Measurements from ENCODE around the gene NPAS3.
A peak's percentile ranks its signal among the peaks of the same experiment; 100 is the strongest.

The NPAS3 gene

DNA sequence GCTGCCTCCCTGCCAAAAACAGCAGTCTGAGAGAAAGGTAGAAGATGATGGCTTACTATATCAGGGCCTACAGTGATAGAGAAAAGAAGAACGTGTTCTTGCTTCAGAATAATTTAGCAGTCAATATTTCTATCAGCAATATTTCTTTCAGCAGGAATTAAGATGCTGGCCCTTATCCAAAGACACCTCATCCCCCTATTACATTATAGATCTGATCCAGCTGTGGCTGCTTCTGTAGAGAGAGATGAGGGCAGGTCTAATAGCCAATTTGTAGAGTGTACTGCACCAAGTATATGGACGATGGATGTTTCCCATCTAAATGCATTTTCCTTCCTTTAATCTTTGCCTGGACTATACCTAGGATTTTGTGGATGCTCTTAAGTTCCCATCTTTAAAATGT, 451.7 kb downstream of the NPAS3 start:
- no peak for ATAC-seq

DNA sequence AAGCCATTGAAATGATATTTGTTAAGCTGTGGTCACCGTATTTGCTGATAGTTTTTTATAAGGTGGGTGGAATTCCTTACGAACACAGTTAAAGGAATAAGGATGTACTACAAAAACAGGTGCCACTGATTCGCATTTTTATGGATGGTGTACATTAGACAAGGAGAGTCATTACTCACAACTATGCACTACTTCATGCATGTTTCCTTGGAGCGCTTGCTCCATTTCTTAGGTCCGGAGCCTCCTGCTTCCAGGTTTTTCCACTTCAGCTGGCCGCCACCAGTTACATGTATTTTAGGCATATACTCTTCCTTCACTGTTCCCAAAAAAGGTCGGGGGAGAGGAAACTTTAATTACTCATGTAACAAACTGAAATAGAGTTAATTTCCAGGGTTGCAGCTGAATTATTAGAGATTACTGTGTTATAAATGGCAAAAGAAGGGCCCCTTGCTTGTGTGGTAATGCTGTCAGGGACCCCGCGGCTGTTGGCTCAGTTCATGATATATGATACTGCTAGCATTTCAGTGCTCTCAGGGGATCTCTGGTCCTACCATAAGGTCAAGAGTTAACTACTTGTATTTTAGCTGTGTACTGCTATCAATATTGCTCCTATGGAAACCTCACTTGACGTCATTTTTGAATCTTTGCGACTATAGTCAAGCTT, 454.7 kb downstream of the NPAS3 start:
- ATAC-seq, result no peak

DNA sequence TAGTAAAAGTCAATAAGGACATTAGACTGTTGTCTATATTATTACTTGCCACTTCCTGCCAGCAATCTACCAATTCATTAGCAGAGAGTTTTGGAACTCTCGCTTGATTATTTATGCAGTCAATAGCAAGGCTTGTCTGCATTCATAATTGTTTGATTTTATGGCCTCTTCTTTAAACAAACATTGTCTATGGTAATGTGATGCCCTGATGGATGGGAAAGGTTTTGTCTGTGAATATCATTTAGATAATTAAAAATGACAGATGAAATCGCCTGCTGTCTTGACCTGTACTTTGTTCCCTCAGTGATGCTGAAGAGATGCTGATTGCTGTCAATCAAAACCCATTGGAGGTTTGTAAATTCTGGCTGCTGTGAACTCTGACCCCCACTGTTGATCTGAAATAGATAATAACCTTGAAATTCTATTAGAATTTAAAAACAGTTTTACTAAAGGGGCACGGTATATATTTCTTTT, 455.3 kb downstream of the NPAS3 start:
- no peak for ATAC-seq

DNA sequence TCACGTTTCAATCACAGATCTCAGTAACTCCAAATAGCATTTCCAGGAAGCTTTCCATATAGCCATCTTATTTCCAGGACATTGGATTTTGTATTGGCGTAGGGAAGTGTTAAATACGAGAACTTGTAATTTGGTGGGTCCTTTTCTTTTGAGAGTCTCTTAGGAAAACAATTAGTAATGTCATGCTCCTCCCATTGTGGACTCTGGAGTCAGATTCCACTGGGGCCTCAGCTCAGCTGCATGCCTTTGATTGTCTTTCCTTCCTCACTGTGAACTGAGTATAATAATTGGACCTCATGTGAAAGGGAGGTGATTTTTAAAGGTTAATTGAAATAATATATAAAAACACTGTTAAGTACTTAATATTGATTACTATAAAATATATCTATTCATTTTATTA, 462.6 kb downstream of the NPAS3 start:
- no peak for ATAC-seq

DNA sequence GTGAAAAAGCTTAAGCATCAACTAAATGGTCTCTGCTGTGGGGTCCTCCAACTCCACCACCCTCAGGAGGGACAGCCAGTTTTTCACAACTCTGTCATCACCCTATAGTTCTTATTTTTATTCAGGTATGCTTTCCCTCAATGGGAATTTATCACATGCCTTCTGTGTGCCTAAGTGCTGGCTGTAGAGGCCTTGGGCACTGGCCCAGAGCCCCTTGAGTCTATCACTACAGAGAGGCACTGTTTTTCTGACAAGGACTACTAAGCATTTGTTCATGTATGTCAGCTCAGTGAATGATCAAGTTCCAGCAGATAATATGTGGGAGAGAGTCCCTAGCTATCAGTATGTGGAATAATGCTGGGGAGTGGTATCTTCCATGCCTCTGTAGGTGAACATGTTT, 463.9 kb downstream of the NPAS3 start:
- no peak for ATAC-seq

DNA sequence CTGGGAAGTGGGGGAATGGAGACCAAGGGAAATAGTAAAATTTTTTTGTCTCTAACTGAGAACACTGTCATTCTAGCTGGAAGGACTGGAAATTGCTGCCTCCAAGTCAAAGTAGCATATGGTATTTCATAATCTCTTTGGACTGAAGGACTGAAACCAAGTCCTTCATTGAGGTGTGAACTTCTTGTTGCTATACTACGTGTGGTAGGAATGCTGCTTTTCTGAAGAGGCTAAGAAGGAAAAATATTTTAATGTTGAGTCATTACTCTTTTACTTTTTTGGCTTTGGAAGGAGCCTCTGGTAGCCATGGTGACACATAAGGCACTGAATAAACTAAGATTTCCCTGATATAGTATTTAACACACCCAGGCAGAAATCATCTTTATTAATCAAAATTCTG, 465.4 kb downstream of the NPAS3 start:
- ATAC-seq, result no peak

DNA sequence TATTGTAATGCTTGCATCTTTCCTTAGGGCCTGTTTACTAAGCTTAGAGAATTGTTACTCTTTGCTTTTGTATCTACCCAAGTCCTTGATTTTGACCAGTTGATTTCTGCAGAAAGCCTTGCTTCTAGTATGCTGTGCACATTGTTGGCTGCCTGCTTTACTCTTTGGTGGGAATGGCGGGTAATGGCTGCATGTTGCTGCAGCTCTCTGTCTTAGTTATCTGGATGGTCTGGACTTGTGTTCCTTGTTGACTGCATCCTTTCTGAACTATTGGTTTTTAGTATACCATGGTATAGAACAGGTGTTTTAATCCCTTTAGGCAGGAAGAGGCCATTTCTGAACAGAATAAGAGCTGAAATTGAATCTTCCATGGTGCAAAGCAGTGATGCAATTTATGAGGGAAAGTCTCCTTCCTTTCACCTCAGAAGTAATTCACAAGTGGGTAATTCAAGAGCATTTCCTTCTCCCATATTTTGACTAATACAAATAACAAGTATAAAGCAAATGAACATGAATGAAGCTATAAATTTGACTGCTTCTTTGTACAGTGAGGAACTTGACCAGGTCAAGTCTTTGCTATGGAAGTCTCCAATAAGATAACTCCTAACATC, 466.4 kb downstream of the NPAS3 start:
- no peak for ATAC-seq

DNA sequence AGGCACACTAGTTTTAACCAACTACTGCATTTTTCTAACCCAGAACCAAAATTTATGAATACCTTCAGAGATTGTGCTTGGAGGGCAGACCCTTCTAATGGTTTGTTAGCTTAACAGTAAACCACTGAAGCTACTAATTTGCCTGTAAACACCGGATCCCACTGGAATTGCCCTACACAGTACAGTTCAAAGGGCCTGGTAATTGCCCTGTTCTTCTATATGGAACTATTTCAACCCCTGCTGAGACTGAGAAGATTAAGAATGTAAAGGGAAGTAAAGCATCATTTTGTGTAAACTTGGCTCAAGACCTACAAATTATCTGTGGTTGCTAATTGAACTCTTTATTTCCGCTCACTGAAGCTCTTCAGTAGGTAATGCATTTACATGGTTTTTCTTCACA, 468.1 kb downstream of the NPAS3 start:
- ATAC-seq, result no peak

DNA sequence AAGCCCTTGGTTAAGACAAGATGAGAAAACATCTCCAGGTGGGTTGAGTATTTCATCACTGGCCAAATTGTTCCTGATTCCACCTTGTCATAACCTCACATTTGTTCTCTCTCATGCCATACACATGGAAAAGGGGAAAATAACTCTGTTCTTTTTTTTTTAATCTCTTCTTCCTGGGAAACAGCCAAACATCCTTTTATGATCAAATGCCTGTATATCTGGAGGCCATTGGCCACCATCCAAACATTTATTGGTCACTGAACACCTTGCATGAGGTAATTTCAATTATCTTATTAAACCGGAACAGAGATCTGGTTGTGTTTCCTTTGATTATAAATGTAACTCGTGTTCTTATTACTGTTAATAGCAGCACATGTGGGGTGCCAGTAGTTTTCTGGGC, 469.6 kb downstream of the NPAS3 start:
- no peak for ATAC-seq

DNA sequence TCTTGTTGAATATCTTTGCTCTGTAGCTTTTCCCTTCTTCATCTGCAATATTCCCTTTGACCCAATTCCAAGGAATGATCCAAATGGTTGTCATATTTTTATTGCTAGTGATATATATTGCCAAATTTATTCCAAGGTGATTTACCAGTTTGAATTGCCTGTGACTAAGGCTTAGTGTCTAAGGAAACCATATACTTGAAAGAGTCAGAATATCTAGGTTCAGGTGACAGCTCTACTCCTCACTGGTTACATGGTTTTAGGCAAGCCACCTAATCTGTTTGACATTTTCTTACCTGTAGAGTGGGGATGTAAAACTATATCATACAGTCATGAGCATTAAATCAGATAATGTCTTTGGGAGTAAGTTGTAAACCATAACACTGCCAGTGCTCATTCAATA, 473.8 kb downstream of the NPAS3 start:
- ATAC-seq, result no peak

DNA sequence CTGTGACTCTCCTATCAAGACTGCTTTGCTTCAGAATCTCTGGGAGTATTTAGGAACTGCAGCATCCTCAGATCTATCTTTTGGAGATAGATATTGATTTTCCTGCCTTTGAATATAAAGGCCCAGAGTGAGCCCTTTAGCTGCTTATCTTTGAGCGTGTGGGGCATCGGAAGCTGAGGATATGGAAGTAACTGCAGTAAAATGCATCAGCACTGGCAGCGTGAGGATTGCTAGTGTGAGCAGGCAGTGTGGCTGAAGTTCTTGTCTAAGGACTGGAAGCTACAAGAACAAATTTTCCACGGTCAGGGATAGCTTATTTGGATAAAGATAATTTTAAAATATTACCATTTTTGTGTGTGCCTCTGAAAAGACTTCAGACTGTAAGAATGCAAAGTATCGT, 474.7 kb downstream of the NPAS3 start:
- ATAC-seq, result no peak

DNA sequence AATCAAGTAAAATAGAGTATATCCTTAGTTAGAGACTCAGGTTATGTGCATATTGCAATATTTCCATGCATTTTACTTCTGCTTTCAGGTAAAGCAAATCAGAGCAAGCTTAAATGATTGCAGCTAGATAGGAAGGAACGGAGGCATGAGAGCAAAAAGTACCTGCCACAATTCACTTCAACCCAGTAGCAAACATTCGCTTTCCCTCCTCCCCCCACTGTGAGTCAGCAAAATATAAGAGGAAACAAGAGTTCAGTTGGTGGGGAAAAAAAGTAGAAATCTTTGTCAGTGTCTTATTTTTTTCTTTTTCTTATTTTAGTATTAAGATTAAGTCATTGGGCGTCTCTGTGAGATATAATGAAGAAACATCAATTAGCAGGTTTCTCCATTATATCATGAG, 475.4 kb downstream of the NPAS3 start:
- no peak for ATAC-seq

DNA sequence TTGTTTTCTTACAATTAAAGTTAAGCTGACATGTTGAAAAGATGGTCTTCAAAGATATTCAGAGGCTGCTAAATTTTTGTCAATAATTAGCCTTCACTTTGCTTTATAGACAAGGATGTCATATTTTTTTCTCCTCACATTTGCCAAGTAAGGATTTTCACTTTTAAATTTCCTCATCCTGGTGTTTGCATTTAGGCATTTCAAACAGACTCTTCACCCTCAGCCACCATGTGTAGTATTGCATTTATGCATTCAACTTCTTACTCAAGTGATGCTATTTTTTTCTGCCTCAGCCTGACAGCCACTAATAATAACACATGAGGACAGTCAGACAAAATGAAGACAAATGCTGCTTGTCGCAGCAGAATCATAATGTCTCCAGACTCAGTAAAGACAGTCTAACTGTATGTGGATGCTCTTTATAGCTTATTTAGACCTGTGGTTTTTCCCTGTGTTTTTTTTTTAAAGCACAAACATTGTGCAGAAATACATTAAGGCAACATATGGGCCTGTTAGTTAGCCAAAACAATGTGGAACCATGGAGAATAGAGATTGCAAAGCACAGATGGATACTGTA, 481.5 kb downstream of the NPAS3 start:
- no peak for ATAC-seq

DNA sequence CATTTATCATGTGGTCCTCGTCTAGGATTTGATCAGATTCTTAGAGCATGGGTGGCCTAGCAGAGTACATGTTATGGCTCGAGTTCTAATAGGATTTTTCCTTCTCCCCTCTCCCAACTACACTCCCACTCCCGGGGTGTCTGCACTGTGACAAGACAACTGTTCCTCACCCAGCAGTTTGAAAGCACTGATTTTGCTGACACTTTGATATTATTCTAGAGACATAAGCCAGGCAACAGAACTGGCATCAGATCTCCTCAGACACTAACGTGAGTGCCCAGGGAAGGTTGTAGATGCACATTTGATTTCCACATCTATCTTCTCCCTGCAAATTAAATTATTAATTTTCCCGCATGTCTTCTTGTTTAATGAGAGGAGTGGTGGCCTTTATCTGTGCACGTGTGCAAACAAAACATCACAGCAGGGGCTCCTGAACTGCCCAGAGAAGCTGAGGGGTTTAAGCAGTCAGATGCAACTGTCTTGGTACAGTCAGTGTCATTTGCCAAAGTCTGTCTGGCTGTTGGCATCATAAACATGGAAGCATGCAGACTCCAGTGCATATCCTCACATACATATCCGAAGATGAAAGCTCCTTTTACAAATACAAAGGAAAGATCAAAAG, 491.8 kb downstream of the NPAS3 start:
- no peak for ATAC-seq

DNA sequence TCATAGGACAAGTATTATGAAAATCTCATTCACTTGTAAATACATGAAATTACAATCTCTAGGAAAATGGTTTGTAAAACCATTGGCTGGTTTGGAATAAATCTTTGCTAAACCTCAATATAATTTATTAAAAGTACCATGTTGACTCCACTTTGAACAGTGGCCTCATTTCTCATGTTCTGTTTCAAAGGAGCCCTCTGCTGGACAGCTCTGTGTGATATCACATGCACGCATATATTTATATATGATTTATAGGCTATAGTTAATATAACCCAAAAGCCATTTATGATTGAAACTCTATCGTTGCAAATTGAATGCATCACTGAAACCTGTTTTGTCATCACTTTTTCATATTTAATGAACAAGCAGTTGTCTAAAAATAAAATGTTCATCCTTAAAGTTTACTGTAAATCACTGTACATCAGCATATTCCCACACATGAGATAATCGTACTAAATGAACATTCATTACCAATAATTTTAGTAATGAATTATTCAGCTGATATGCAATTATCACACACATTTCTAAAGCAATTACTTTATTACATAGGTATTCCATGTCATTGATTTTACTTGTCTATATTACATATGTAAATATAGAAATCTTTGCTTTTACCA, 493.8 kb downstream of the NPAS3 start:
- no peak for ATAC-seq

DNA sequence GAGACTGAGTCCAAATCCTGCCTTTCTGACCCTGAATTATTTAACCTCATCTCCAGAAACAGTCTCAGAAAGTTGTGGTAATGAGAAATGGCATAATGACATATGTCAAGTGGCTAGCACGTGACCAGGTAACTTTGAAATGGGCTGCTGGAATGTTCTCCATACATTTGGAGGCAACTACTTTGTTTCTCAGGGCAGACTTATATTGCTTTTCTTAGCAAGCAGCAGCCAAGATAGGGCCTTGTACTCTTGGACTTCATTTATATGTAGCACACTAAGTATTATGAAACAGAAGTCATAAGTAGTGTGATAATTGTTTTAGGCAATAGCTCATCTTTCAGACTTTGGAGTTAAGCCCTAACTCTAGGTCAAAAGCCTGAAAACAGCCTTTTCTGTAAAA, 494.7 kb downstream of the NPAS3 start:
- ATAC-seq, result no peak

DNA sequence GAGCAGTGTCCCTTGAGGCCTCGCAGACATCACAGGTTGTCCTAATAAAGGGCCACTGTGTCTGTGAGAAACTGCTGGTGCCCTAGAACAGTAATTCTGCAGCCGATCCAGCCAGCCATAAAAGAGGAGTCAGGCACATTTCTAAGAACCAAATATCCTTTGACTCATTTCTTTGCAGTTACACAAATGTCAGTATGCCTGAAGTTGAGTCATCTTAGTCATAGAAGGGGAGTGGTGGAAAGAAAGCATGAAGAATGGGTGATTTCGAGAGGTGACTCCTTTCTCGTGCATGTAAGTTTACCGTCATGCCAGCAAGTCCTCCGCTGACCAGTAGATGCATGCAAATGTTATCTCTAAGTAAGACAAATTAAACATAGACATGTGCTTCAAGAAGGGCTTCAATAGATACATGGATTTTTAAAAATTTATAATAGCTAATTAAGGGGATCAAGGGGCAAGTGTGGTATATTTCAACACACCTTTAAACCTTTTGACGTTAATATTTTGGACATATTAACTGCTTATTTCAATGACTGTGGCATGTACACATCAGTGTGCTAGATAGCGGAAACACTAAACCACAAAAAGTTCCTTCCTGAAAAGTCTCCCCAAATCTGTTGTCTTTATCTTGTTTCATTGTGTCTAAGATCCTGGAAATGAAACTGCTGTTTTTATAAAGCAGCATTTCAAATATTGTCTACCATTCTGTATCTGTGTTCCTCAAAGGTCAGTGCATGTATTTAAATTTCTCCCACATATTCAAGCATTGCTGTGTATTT, 497.4 kb downstream of the NPAS3 start:
- ATAC-seq, result peak; percentile 78 to 79

DNA sequence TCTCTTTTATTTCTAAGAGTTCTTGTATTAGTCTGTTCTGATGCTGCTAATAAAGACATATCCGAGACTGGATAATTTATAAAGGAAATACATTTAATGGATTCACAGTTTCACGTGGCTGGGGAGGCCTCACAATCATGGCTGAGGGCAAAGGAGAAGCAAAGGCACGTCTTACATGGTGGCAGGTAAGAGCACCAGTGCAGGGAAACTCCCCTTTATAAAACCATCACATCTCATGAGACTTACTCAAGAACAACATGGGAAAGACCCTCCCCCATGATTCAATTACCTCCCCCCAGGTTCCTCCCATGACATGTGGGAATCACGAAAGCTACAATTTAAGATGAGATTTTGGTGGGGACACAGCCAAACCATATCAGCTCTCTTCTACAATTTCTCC, 503.0 kb downstream of the NPAS3 start:
- ATAC-seq, result no peak

DNA sequence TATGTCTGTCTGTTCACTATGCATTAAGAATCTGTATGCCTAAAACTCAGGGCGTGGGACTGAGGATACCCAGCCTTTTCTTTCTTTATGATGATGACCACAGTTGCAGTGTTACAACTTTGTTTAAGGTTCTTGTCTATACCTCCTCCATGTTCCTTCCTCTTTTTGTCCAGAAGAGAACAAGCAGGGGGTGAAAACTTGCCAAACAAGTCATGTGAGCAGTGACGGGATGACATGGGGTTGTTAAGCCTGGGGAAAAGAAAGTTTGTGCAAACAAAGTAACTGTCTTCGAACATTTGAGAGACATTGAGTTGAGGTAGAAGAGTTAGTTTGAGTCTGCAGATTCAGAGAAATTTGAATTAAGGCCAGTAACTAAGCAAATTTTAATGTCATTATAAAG, 505.5 kb downstream of the NPAS3 start:
- no peak for ATAC-seq

DNA sequence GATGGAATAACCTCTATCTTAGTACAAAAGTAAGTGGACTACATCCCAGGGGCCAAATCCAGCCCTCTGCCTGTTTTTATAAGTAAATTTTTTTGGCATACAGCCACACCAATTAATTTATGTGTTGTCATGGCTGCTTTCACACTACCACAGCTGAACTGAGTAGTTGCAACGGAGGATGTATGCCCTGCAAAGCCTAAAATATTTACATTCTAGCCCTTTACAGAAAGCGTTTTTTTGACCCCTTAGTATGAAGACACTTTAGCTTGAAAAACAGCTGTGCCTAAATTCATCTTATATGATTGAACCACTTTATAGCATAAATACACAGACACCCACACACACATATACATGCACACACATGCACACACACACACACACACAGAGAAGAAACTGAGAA, 510.6 kb downstream of the NPAS3 start:
- no peak for ATAC-seq

DNA sequence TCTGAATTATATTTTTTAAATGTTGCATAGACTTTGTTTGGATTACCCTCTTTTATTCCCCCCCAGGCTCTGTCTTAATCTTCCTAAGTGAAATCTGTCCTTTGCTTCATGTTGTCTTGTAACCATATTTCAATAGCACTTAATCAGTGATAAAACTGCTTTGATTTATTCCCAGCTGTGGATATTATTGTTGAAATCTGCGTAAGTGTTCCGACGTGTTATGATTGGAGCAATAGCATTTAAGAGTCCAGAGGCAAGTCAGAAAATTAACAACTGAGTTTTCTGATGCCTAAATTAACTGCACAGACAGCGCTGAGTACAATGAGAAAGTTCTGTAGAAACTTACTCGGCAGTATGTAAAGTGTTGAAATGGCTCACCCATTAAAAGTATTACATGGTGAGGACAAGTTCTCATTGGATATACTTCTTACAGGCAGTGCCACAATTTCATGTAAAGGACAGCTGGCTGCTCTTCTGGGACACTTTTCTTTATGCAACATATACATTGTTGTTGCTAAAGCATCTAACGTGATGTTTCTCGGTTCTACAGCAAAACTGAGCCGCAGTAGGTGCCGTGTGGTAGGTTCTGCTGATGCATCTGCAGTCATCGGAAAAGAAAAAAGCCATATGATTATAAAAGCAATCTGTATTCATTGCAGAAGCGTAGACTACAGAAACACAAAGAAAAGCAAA, 511.2 kb downstream of the NPAS3 start:
- ATAC-seq, result no peak

DNA sequence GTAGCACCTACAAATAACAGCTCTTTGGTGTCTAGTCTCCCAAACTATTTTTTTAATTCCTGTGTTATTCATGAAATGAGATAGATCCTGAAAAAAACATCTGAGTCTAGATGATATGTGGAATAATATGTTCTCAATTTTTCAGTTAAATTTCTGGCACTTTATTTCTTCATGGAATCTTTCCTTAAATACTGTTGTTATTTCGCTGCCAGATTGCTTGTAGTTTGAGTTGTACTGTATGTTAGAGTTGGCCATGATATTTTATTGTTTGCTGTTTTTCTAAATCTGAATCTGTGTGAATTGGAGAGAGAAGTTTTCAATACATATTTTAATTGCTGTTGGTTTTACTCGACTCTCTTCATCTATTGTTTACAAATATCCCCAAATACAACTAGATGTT, 511.7 kb downstream of the NPAS3 start:
- ATAC-seq, result no peak
